HEK293 (cell line): Measurements from ENCODE around the gene DENND1A.

Experiments
- CTCF ChIA-PET: fragments of 350-600 bp; formaldehyde crosslinking; extraction: SDS; loops from one replicate; lab custom pipeline; 2021; ENCODE audit warnings: antibody characterized with exemption; lab: Yijun Ruan, JAX
- POLR2A ChIA-PET: fragments of 300-600 bp; formaldehyde crosslinking; extraction: SDS; loops from one replicate; lab custom pipeline; 2020; ENCODE audit warnings: antibody characterized with exemption, inconsistent platforms; lab: Yijun Ruan, JAX
- H3K27ac ChIP-seq: fragments of 200-500 bp; sonication (Bioruptor generic); 2 replicates; pipeline ENCODE4 v1.5.1; 2014; ENCODE audit warnings: low read depth, low read length, control low read depth, inconsistent platforms; ENCODE audit errors: extremely low read depth
- H3K36me3 ChIP-seq, 2 experiments: fragments of 200-500 bp in 1 of 2; sonication (Bioruptor generic) in 1 of 2; 1 replicate in 1 of 2; 2 replicates in 1 of 2; pipeline ENCODE4 v1.5.1; 2014 to 2017; ENCODE audit warnings: inconsistent platforms in 2 of 2, low read length in 2 of 2; ENCODE audit not compliant: control insufficient read depth in 2 of 2, insufficient read depth in 1 of 2
- H3K4me1 ChIP-seq: fragments of 200-500 bp; sonication (Bioruptor generic); 2 replicates; pipeline ENCODE4 v1.5.1; 2014; ENCODE audit warnings: mild to moderate bottlenecking, low read length, inconsistent platforms; ENCODE audit not compliant: control insufficient read depth, insufficient read depth
- H3K4me3 ChIP-seq: 2 replicates; pipeline ENCODE4 v1.5.1; 2011; ENCODE audit warnings: low read depth, mild to moderate bottlenecking, control low read depth, low read length, moderate library complexity
- H3K9me3 ChIP-seq: fragments of 200-500 bp; sonication (Bioruptor generic); 2 replicates; pipeline ENCODE4 v1.5.1; 2014; ENCODE audit warnings: low read depth, low read length, inconsistent platforms; ENCODE audit not compliant: control insufficient read depth, insufficient read depth
- GLIS2 ChIP-seq: fragments of 450-650 bp; formaldehyde crosslinking; IDR thresholded peaks from 2 replicates; pipeline ENCODE4 v1.5.1; 2016; ENCODE audit warnings: missing biosample characterization, missing genetic modification characterization
- IKZF3 ChIP-seq: fragments of 450-650 bp; IDR thresholded peaks from 2 replicates; pipeline ENCODE4 v1.5.0; 2018; ENCODE audit warnings: missing biosample characterization, mild to moderate bottlenecking, missing genetic modification characterization, moderate library complexity
- MEIS1 ChIP-seq: sonication (generic); formaldehyde crosslinking; IDR thresholded peaks from 2 replicates; pipeline ENCODE4 v1.8.1; 2022; ENCODE audit warnings: missing genetic modification reagents, mild to moderate bottlenecking, borderline replicate concordance
- PATZ1 ChIP-seq: fragments of 450-650 bp; formaldehyde crosslinking; IDR thresholded peaks from 2 replicates; pipeline ENCODE4 v1.5.1; 2016; ENCODE audit warnings: missing biosample characterization, missing genetic modification characterization
- RBAK ChIP-seq: fragments of 450-650 bp; formaldehyde crosslinking; IDR thresholded peaks from 2 replicates; pipeline ENCODE4 v1.5.1; 2016; ENCODE audit warnings: missing biosample characterization, missing genetic modification characterization
- SP2 ChIP-seq: fragments of 450-650 bp; formaldehyde crosslinking; IDR thresholded peaks from 2 replicates; pipeline ENCODE4 v1.5.1; 2016; ENCODE audit warnings: missing biosample characterization, missing genetic modification characterization
- WT1 ChIP-seq: fragments of 450-650 bp; formaldehyde crosslinking; IDR thresholded peaks from 2 replicates; pipeline ENCODE4 v1.5.1; 2016; ENCODE audit warnings: missing biosample characterization, missing genetic modification characterization
- ZBTB17 ChIP-seq: fragments of 450-650 bp; formaldehyde crosslinking; IDR thresholded peaks from 2 replicates; pipeline ENCODE4 v1.5.1; 2016; ENCODE audit warnings: missing biosample characterization, missing genetic modification characterization
- ZFP3 ChIP-seq: fragments of 450-650 bp; formaldehyde crosslinking; IDR thresholded peaks from 2 replicates; pipeline ENCODE4 v1.5.1; 2016; ENCODE audit warnings: low read depth, missing biosample characterization, missing genetic modification characterization
- ZNF121 ChIP-seq: fragments of 450-650 bp; formaldehyde crosslinking; IDR thresholded peaks from 2 replicates; pipeline ENCODE4 v1.5.1; 2016; ENCODE audit warnings: missing biosample characterization, missing genetic modification characterization
- ZNF26 ChIP-seq: fragments of 450-650 bp; formaldehyde crosslinking; IDR thresholded peaks from 2 replicates; pipeline ENCODE4 v1.5.1; 2016; ENCODE audit warnings: missing biosample characterization, missing genetic modification characterization
- ZNF280D ChIP-seq: fragments of 450-650 bp; formaldehyde crosslinking; IDR thresholded peaks from 2 replicates; pipeline ENCODE4 v1.5.1; 2016; ENCODE audit warnings: missing biosample characterization, missing genetic modification characterization
- ZNF600 ChIP-seq: fragments of 450-650 bp; formaldehyde crosslinking; IDR thresholded peaks from 2 replicates; pipeline ENCODE4 v1.5.1; 2016; ENCODE audit warnings: missing biosample characterization, missing genetic modification characterization
- ZNF76 ChIP-seq: fragments of 450-650 bp; formaldehyde crosslinking; IDR thresholded peaks from 2 replicates; pipeline ENCODE4; 2016; ENCODE audit warnings: low read depth, missing biosample characterization, missing genetic modification characterization, borderline replicate concordance

Gene DENND1A

GRCh38 chr9:123349691-123350480, 580.0 kb downstream of the DENND1A start (continued):
- TF ChIP-seq SP2 (tag by site-specific recombination) (peak; percentile 10; the same call in 1 of the 2 replicates), ZNF280D (tag by site-specific recombination) (no peak)
- TF ChIP-seq, all 188 proteins: peak for 12

- TF ChIP-seq RBAK (tag by site-specific recombination) (no peak), ZNF121 (tag by site-specific recombination) (peak; percentile 96)
- TF ChIP-seq, all 188 proteins: peak for 1
- no peak overlapping the region for H3K27ac ChIP-seq
- no peaks in the 10 kb centered on the region for H3K36me3 ChIP-seq
- ChIA-PET CTCF (interaction anchor here (0.6 to 4.2 kb wide), 35 partner anchors 11 to 1124 kb away, joined by 3 to 83 read pairs (median 6); no protein-coding TSS in a partner anchor), POLR2A (no interaction called here)
- no peaks in the 10 kb centered on the region for H3K4me1 ChIP-seq
- no peak overlapping the region for H3K4me3 ChIP-seq
- H3K9me3 ChIP-seq: no peaks in the 10 kb centered on the region
Measured at GRCh38 chr9:123349033-123349432, 580.9 kb downstream of the DENND1A start.

GRCh38 chr9:123348317-123348992, 581.5 kb downstream of the DENND1A start:
- H3K9me3 ChIP-seq: no peaks in the 10 kb centered on the region
- peak; percentile 48 for TF ChIP-seq ZNF600 (tag by site-specific recombination)
- TF ChIP-seq IKZF3: 0 out of 2 replicates have a peak, but pooled peaks have one; percentile 27
- TF ChIP-seq ZNF76 (tag by site-specific recombination): peak; percentile 57; the same call in 1 of the 2 replicates
- 0 out of 2 replicates have a peak, but pooled peaks have one; percentile 15 for TF ChIP-seq WT1 (tag by site-specific recombination)
- no peak for TF ChIP-seq ZFP3 (tag by site-specific recombination)
- TF ChIP-seq PATZ1: peak; percentile 17; the same call in 1 of the 2 replicates
- no peak for TF ChIP-seq ZNF26 (tag by site-specific recombination)
- TF ChIP-seq GLIS2 (tag by site-specific recombination): peak; percentile 30
- TF ChIP-seq MEIS1: no peak
- peak; percentile 69 for TF ChIP-seq ZBTB17 (tag by site-specific recombination)
- no peaks in the 10 kb centered on the region for H3K4me1 ChIP-seq
- no peak overlapping the region for H3K27ac ChIP-seq
- H3K36me3 ChIP-seq: no peaks in the 10 kb centered on the region
- POLR2A ChIA-PET: no interaction called here
- no peak overlapping the region for H3K4me3 ChIP-seq
- CTCF ChIA-PET: interaction anchor here (0.6 to 4.2 kb wide), 21 partner anchors 9 to 1124 kb away, joined by 3 to 83 read pairs (median 6); no protein-coding TSS in a partner anchor
